ENCODE results near the gene LDHD. TPM values are rescaled to one million over a fixed set of nuclear protein-coding genes. Genes with fewer than 3 reads are reported as not detected.

Gene LDHD
- total RNA-seq, 1 donor from 2014 or later = not detected

DNA sequence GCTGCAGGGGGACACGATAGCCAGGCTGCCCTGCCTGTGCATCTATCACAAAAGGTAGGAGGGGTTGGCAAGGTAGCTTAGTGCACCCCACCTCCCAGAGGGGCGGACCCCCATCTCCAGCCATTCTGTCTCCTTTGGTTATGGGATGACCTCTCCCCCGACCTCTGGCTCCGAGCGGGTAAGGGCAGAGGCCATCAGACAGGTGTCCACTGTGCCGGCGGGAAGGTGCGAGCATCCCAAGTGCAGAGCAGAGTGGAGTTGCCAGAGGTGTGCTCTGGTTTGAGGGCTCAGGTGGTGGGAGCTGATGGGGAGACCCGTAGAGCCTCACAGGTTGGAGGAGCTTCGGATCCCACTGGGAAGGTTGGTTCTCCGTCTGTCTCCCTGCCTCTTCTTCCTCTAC lies 11.7 kb downstream of the LDHD start:
- Mint-ChIP-seq H3K4me1 (peaks cover 36% of the 10 kb centered on the region), H3K9me3 (peaks cover 2% of the 10 kb centered on the region), H3K36me3 (ENCODE audit: low read depth) (no peaks in the 10 kb centered on the region), H3K27me3 (peaks cover 47% of the 10 kb centered on the region), H3K4me3 (no peak overlapping the region), H3K27ac (no peak overlapping the region)
- DNase-seq (no peak), ATAC-seq (ENCODE audit: low read depth) (no peak)
- TF ChIP-seq, protein P1, sequence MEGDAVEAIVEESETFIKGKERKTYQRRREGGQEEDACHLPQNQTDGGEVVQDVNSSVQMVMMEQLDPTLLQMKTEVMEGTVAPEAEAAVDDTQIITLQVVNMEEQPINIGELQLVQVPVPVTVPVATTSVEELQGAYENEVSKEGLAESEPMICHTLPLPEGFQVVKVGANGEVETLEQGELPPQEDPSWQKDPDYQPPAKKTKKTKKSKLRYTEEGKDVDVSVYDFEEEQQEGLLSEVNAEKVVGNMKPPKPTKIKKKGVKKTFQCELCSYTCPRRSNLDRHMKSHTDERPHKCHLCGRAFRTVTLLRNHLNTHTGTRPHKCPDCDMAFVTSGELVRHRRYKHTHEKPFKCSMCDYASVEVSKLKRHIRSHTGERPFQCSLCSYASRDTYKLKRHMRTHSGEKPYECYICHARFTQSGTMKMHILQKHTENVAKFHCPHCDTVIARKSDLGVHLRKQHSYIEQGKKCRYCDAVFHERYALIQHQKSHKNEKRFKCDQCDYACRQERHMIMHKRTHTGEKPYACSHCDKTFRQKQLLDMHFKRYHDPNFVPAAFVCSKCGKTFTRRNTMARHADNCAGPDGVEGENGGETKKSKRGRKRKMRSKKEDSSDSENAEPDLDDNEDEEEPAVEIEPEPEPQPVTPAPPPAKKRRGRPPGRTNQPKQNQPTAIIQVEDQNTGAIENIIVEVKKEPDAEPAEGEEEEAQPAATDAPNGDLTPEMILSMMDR (IDR thresholded peaks at IDR 0.05) = no peak
- intact Hi-C loops (cut with micrococcal nuclease) = no loop called here
- CTCF ChIA-PET = interaction anchor here (1.0 kb wide), 1 partner anchor 106 kb away, joined by 3 read pairs; the partner anchor contains the start of gene ZNRF1
- POLR2A ChIA-PET = no interaction called here

DNA sequence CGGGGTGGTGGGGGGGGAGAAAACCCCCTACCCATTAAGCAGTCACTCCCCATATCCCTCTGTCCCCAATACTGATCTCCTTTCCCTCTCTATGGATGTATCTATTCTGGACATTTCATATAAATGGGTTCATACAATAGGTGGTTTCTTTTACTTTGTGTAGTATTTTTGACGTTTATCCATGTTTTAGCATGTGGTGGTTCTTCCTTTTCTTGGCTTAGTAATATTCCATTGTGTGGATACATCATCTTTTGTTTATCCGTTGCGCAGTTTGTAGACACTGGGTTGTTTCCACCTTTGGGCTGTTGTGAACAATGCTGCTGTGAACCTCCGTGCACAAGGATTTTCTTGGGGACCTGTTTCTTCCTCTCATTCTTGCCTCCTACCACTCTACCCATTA lies 12.6 kb downstream of the LDHD start:
- POLR2A ChIA-PET = interaction anchor here (0.5 kb wide), 1 partner anchor 75 kb away, joined by 5 read pairs; no protein-coding TSS in a partner anchor
- TF ChIP-seq, protein P1 (IDR thresholded peaks at IDR 0.05) = no peak
- Mint-ChIP-seq H3K4me3 (no peak overlapping the region), H3K27ac (no peak overlapping the region), H3K27me3 (peaks cover 42% of the 10 kb centered on the region), H3K9me3 (peaks cover 2% of the 10 kb centered on the region), H3K36me3 (ENCODE audit: low read depth) (no peaks in the 10 kb centered on the region), H3K4me1 (peaks cover 33% of the 10 kb centered on the region)
- intact Hi-C loops (cut with micrococcal nuclease) = no loop called here
- ATAC-seq (ENCODE audit: low read depth) = no peak
- CTCF ChIA-PET = no interaction called here
- DNase-seq = no peak

GRCh38 chr16:75102595-75102994 lies 14.0 kb downstream of the LDHD start:
- DNase-seq (no peak), ATAC-seq (ENCODE audit: low read depth) (no peak)
- ChIA-PET CTCF (interaction anchor here (1.6 kb wide), 1 partner anchor 9 kb away, joined by 5 read pairs; no protein-coding TSS in a partner anchor), POLR2A (no interaction called here)
- Mint-ChIP-seq H3K27me3 (peaks cover 32% of the 10 kb centered on the region), H3K9me3 (peaks cover 2% of the 10 kb centered on the region), H3K4me3 (no peak overlapping the region), H3K27ac (no peak overlapping the region), H3K36me3 (ENCODE audit: low read depth) (no peaks in the 10 kb centered on the region), H3K4me1 (peaks cover 26% of the 10 kb centered on the region)
- TF ChIP-seq, protein P1 (IDR thresholded peaks at IDR 0.05) = no peak
- intact Hi-C loops (cut with micrococcal nuclease) = no loop called here

GRCh38 chr16:75101635-75102034 lies 14.9 kb downstream of the LDHD start:
- Mint-ChIP-seq H3K4me3 (no peak overlapping the region), H3K27me3 (peaks cover 29% of the 10 kb centered on the region), H3K9me3 (peaks cover 2% of the 10 kb centered on the region), H3K36me3 (ENCODE audit: low read depth) (no peaks in the 10 kb centered on the region), H3K27ac (no peak overlapping the region), H3K4me1 (peaks cover 26% of the 10 kb centered on the region)
- no peak for ATAC-seq (ENCODE audit: low read depth)
- intact Hi-C loops (cut with micrococcal nuclease) = no loop called here
- no peak for DNase-seq
- TF ChIP-seq, protein P1 (IDR thresholded peaks at IDR 0.05) = no peak
- ChIA-PET POLR2A (no interaction called here), CTCF (no interaction called here)

DNA sequence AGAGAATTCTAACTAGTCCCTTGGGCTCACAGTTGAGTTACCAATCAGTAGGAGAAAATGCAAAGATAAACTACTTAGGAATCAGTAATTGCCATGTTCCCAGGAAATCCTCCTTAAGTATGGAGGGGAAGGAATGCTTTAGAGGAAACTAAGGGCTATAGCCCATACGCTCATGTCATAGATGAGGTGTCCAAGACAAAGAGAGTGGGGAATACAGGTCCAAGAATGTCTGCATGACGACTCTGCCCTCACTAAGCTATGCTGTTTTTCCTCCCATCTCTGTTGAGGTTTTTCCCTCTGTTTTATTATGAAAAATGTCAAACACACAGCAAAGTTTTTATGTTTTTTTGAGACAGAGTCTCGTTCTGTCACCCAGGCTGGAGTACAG lies 16.0 kb downstream of the LDHD start:
- DNase-seq = no peak
- H3K36me3 Mint-ChIP-seq (ENCODE audit: low read depth) = no peaks in the 10 kb centered on the region
- H3K4me1 Mint-ChIP-seq = peaks cover 20% of the 10 kb centered on the region
- TF ChIP-seq, protein P1 (IDR thresholded peaks at IDR 0.05) = no peak
- ChIA-PET POLR2A (no interaction called here), CTCF (interaction anchor here (0.7 kb wide), 1 partner anchor 102 kb away, joined by 3 read pairs; the partner anchor contains the start of gene ZNRF1)
- H3K27ac Mint-ChIP-seq = no peak overlapping the region
- no peak for ATAC-seq (ENCODE audit: low read depth)
- H3K27me3 Mint-ChIP-seq = peaks cover 22% of the 10 kb centered on the region
- no peak overlapping the region for H3K4me3 Mint-ChIP-seq
- peaks cover 2% of the 10 kb centered on the region for H3K9me3 Mint-ChIP-seq
- intact Hi-C loops (cut with micrococcal nuclease) = no loop called here
